ENCODE results near the gene ZFP69B.

ZFP69B gene

DNA sequence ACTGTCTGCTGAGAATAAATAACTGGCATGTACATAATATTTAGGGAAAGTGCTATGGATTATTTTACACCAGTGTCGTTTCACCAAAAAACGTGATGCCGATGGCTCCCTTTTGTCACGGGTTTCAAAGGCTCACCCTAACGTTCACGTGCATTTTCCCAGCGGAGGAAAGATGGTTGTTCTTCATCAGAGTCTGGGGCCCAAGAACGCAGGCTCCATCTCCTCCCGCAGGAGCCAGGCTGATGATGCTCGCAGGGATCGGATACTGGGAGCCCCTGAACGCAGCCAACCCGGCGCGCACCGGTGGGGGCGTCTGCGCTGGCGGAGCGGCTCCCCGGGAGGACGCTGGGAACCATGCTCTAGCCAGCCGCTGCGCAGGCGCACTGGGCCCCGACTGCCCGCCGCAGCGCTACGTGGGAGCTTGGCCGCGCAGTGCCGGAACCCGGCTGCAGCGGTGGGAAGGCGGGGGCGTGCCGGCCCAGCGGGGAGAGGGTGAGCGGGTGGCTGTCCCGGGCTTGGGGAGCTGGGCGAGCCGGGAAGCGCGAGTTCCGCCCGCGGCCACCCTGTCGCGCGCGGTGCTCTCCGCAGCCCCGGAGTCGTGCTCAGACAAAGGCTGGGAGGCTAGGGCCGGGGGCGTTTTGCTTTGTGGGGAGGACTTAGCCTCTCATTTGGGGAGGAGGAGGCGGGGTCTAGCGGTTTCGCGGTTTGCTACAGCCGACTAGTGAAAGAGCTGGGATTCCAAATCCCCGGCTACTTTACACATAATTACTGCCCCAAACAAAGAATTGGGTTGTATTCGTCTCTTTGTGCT, at the start of gene ZFP69B:
Gene ZFP69B, plus strand, starts transcription at position 793 of the 811 bp plus-strand sequence. CDS start 486 bp downstream, outside the sequence.
- H3K4me3 ChIP-seq (ENCODE audit: low read depth, low read length), result peak within 1 kb of the TSS; percentile 69

DNA sequence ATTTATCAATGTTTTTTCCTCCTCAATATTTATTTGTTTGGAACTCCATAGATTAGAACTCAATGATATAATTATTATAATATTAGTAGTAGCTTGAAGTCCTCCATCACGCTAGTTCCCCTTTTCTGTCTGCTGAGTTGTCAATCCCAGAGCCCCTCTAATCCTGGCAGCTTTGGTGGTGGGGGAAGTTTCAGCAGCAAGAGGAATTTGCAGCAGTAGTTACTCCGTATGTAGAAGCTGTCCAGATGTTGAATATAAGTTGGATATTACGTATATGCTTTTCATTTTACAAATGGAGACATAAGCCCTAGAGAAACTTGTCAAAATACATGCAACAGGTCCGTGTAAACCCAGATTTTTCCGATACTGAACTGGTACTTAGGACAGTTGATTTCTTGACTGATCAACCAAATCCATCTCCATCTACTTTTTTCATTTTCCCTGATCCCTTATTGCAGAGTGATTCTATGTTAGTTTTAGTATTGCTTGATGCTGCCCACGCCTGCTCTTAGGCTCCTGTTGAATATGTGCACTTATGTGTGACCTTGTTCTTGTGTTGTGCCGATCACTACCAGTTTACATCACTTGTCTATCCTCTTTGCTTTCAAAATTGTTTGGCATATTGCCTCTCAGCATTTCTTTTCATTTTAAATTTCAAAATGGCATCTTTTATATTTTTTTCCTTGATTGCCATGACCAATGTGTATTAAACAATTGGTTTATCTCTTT, 48.6 kb upstream of the ZFP69B start:
- H3K4me3 ChIP-seq (ENCODE audit: low read depth, low read length), result no peak overlapping the region

DNA sequence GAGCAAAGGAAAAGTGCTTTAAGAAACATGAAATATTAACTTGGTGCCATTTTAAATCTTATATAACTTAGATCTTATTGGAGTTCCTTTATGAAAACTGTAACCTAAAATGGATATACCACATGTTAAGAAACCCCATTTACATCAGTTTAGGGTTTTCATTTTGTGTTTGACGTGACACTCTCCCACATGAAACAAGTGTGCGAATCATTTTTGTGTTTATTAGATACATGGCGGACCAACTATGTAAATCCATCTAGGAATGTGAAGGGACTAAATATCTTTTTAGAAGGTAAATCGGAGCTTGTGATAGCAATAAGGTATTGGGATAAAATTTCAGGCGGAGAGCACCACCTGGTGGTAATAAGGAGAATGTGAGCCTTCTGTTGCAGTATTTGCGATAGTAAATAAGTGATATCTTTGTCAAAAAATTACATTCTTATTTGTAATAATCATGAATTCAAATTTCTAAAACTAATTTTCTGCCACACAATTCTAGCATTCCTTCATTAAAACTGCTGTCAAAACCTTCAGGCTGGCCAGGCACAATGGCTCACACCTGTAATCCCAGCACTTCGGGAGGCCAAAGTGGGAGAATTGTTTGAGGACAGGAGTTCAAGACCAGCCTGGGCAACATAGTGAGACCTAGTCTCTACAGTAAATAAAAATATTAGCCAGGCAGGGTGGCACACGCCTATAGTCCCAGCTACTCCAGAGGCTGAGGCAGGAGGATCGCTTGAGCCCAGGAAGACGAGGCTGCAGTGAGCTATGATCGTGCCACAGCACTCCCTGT, 45.4 kb upstream of the ZFP69B start:
- H3K4me3 ChIP-seq (ENCODE audit: low read depth, low read length), result no peak overlapping the region

DNA sequence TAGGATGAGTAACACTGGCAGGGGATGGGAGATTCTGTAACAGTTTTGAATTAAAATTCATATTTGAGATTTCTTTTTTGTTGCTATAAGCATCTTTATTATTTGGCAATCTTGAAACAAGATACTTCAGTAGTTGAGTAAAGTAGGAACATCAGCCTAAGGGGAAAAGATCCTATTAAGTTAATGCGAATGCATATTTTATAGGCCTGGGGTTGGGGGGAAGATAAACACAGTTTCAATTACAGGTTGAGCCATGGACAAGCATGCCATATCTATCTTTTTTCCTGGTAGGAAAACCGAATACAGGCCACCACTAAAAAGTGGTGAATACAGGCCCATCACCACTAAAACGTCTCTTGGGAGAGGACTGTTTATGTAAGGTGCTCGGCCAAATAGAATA, 44.5 kb upstream of the ZFP69B start:
- H3K4me3 ChIP-seq (ENCODE audit: low read depth, low read length), result no peak overlapping the region

DNA sequence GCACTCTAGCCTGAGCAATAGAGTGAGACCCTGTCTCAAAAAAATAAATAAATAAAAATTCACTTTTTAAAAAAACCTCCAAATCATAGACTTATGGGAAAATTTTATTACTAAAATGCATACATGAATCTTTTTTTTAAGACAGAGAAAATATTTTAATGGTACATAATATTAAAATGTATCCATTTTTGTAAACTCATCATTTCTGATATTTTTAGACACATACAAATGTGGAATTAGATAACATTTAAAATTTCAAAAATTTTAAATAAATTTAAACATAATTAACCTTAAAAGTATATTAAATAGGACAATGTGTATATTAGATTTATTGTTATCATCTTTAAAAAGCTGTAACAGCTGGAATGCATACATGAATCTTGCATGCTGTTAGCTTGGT, 42.8 kb upstream of the ZFP69B start:
- no peak overlapping the region for H3K4me3 ChIP-seq (ENCODE audit: low read depth, low read length)

DNA sequence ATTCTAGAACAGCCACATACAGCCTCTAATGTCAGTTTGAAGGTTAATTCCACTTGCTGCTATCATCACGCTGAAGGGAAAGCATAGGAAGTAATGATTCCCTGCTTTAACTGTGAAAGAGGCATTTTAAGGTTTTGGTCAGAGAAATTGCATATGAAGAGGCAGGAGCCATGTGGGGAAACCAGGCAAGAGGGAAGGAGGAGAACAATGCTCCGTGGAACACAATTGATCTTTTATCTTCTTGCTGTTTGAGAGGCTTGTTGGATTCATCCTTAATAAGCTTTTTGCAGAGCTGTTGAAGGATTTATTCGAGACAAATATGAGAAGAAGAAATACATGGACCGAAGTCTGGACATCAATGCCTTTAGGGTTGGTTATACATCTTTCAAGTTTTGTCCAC, 40.8 kb upstream of the ZFP69B start:
- no peak overlapping the region for H3K4me3 ChIP-seq (ENCODE audit: low read depth, low read length)

DNA sequence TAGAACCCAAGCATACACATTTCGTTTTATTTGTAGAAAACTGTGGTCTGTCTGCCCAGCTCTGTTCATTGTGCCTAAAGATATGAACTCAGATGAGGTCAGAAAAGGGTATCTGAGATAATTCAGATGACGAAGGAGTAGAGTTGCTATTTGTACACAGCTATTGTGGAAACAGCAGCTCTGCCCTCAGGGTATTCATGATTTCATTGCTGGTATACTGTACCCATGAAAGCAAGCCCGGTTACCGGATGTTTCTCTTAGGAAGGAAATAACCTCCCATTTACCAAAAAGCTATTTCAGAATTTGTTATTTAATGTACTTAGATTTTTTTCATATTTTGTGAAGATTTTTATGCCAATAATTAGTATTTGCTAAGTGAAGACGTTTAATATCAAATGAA, 39.0 kb upstream of the ZFP69B start:
- no peak overlapping the region for H3K4me3 ChIP-seq (ENCODE audit: low read depth, low read length)

DNA sequence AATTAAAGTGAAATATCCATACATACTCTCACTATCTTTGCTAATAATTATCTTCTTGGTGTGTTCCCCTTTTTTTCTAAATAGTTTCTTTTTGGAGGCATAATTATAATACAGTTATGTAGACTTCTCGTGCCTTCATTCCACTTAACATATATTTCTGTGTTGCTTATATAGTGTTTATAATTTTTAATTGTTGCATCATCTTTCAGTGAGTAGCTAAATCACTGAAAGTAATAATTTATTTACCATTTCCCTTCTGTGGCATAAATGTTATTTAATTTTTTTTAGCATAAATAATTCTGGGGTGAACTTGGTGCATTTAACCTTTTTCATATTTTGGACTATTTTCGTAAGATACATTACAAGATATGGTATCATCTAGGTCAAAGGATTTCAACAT, 38.4 kb upstream of the ZFP69B start:
- H3K4me3 ChIP-seq (ENCODE audit: low read depth, low read length), result no peak overlapping the region

DNA sequence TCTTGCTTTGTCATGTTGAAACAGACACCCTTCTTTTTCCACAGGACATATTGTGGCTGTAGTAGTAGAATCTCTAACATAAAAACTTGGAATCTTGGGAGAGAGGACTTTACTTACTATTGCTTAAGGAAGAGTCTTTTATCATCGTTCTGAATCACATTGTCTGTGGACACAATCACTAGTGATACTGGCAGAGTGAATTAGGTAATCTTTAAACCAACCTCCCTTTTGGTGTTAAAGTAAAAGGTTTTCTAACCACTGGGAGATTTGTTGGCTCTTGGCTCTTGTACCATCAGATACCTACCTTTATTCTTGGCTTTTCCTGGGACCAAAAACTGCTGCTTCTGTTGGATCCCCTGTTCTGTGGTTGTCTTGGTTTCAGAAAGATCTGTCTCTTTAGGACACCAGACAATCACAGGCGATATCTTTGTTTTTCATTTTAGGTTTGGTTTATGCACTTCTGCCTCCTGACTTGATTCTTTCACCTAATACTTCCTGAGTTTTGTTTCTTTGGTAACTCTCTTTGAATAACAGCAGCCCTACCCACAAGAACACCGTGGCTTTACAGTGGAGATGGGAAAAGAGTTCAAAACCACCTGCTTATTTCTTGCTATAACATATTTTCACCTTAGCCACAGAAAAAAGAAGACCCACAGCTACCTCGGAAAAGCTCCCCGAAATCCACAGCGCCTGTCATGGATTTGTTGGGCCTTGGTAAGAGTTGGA, 36.6 kb upstream of the ZFP69B start:
- no peak overlapping the region for H3K4me3 ChIP-seq (ENCODE audit: low read depth, low read length)

DNA sequence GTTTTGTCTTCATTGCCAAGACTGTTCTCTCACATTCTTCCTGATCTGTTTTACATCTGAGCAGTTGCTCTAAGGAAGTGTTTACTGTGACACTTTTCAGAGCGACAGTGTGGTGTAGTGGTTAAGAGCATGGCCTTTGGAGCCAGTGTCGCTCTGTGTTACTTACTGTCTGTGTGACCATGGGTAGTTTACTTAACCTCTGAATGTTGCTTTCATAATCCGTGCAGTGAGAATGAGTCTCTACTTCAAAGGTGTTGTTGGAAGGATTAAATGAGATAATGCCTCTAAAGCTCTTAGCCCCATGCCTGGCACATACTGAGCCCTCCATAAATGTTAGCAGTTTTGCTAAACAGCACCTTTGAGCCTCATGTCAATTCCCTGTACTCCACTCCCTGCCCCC, 35.9 kb upstream of the ZFP69B start:
- no peak overlapping the region for H3K4me3 ChIP-seq (ENCODE audit: low read depth, low read length)

DNA sequence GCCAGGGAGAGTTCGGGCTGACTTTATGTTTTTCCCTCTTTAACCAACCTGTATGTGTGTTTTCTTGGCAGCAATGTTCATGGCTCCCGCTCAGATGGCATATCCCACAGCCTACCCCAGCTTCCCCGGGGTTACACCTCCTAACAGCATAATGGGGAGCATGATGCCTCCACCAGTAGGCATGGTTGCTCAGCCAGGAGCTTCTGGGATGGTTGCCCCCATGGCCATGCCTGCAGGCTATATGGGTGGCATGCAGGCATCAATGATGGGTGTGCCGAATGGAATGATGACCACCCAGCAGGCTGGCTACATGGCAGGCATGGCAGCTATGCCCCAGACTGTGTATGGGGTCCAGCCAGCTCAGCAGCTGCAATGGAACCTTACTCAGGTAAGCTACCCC, 33.6 kb upstream of the ZFP69B start:
- H3K4me3 ChIP-seq (ENCODE audit: low read depth, low read length), result no peak overlapping the region

DNA sequence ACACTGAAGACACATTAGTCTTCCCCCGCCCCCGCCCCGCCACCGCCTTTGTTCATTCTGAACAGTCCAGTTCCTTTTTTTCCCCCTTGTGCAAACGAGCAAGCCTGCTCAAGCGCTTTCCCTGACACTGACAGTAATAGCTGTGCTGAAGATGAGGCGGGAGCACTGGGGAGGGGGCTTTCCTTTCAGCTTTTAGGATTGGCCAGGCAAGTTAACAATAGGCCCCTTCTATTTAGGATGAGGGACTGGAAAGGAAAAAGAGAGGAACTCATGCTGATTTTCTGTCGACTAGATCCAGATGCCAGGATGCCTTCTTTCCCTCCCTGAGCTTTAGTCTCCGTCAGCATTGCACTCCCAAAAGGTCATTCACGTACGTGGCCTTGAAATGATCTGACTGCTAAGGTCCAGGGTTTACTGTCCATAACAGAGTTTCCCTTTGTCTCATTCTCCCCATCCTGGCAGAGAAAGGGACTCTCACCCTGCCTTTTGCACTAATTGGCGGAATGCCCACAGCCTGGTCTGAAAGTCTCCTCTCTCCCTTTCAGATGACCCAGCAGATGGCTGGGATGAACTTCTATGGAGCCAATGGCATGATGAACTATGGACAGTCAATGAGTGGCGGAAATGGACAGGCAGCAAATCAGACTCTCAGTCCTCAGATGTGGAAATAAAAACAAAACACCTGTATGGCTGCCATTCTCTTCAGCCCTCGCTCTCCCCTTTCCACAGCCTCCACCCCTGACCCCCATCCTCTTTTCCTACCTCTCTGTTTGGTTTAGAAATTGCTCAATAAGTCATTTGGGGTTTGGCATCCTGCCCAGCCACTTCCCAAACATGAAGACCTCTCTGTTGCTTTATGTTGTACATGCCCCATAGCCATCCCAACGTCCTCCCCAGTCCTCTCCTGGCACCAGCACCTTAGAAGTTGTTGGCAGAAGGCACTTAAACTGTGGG, 28.6 kb upstream of the ZFP69B start:
- H3K4me3 ChIP-seq (ENCODE audit: low read depth, low read length), result no peak overlapping the region

DNA sequence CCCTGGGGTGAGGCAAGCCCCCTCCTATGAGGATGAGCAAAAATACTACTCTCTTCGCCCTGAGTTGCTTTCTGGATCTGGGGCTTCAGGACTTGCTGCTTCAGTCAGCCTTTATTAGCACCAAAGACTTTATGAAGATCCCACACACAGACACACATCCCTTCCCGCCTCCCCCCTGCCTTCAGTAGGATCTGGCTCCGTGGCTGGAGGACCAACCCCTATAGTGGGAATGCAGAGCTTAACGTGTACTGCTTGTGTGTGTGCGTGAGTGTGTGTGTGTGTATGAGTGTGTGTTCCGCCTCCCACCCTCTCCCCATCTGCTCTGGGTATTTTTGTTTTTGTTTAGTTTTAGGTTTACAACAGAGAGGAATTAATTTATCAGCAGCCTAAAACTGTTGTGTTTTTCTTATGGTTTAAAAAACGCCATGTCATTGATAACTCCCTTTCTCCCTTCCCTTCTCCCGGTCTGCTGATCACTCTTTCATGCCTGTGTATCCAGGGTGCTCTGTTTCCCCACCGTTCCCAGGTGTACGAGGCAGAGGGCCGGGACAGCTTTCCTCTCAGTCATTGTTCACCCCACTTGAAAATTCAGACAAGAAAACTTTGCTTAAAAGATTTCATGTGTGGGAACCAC, 27.5 kb upstream of the ZFP69B start:
- H3K4me3 ChIP-seq (ENCODE audit: low read depth, low read length), result no peak overlapping the region

DNA sequence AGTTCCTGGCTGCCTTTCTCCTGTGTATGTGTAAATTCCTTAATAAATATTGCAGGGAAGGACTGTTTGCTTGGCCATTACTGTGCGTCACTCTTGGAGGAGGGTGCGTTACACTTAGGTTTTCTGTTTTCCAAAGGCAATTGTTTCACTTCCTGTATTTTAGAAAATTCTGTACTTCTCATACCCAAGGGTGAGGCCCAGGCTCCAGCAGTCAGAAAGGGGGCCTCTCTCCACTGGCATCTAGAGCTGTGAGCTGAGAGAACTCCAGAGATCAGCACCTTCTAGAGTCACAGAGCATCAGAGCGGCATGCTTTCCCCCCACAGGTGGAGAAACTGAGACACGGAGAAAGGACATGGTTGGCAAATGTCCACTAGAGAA, 27.0 kb upstream of the ZFP69B start:
- no peak overlapping the region for H3K4me3 ChIP-seq (ENCODE audit: low read depth, low read length)

DNA sequence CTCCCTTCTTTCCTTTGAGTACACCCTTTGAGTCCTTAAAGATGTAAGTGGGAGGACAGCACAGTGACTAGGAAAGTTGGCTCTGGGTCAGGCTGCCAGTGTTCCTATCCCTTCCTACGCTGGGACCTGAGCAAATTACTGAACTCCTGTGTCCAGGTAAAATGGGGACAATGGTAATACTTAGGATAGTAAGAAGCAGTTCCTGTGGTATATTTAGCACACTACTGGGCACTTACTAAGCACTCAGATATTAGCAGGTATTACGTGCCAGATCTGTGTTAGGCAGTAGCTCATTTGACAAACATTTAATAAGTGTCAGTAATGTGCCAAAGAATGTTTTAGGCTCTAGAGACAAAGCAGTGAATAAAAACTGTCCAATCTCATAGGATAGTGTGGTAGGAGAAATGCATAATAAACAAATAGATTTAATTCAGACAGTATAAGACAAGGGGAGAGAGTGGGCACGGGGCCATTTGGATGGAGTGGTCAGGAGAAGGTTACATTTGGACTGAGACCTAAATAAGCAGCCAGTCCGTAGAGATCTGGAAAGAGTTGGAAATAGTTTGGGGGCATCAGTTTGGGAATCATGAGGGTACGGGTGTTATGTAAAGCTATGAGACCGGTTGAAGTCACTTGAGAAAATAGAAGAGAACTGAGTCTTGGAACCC, 26.2 kb upstream of the ZFP69B start:
- H3K4me3 ChIP-seq (ENCODE audit: low read depth, low read length), result no peak overlapping the region

DNA sequence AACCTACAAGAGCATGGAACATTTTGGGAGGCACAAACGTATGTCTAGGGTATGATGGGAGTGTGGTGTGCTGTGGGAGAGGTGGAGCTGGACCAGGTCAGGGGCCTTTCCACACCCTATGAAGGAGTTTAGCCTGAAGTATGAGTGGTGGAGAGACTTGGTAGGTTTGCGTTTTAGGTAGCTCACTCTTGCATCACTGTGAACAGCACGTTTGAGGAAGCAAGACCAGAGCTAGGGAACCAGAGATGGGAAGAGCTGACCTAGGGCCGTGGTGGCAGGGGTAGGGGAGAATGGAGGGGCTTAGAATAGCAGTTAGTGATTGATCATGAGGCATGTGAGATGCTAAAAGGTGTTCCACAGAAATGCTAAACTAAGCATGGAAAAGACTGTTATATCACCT, 25.1 kb upstream of the ZFP69B start:
- H3K4me3 ChIP-seq (ENCODE audit: low read depth, low read length), result no peak overlapping the region

DNA sequence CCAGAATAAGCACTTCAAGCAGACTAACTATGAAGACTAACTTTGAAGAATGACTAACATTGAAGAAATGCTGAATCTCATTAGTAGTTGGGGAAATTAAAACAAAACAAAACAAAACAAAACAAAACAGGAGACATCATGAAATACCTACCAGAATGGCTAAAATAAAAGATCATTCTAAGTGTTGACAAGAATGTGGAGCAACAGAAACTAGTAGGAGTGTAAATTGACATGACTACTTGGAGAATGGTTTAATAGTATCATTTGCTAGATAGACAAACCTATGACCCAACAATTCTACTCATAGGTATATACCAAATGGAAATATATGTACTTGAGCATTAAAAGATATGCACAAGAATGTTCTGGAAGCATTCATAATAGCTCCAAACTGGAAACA, 18.9 kb upstream of the ZFP69B start:
- no peak overlapping the region for H3K4me3 ChIP-seq (ENCODE audit: low read depth, low read length)

DNA sequence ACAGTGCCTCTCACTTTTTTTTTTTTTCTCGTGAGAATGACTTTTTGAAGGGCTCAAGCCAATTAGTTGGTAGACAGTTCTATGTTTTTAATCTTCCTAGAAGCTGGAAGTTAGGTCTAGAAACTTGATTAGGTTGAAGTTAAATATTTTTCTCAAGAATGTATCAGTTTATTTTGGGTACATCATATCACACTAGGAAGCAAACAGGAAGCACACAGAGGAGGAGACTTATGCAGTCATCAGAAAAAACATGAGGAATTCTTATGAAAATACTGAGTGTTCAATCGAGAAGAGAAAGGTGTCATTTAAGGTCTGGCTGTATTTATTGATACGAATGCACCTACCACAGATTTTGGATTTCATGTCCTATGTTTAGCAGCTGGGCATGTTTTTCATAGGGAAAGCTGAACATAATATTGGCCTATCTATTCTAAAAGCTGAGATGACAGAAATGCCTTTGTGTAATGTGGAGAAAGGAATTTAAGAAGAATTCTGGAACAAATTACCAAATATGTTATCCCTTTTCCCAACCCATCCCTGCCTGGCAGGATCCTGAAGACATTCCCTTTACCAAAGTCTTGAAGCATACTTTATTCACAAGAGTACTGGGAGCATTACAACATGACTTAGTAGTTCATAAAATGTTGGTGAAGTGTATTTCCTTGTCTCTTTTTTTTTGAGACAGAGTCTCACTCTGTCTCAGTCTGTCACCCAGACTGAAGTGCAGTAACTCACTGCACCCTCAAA, 17.5 kb upstream of the ZFP69B start:
- no peak overlapping the region for H3K4me3 ChIP-seq (ENCODE audit: low read depth, low read length)
